Mucosa of descending colon (tissue), 3 donors: ENCODE measurements around the gene NPAS3. TPM values are rescaled to one million over a fixed set of nuclear protein-coding genes. Genes with fewer than 3 reads are reported as not detected.
A peak's percentile ranks its signal among the peaks of the same experiment; 100 is the strongest.

Experiments
- ATAC-seq: fragments of 200-7000 bp; cut with Tn5 transposase; one replicate; pipeline ENCODE4 v1.9.1; 2020; ENCODE audit warnings: mild to moderate bottlenecking, moderate library complexity
- DNase-seq, 3 donors: peaks; one replicate each; pipeline ENCODE4 v3.0.0-alpha.2; 2020
- H3K36me3 ChIP-seq: fragments of 200-600 bp; one replicate; pipeline ENCODE4 v1.8.0; 2021; ENCODE audit warnings: low read depth, mild to moderate bottlenecking
- H3K4me1 ChIP-seq: fragments of 200-600 bp; one replicate; pipeline ENCODE4 v1.8.0; 2021; ENCODE audit warnings: low read depth, mild to moderate bottlenecking
- H3K4me3 ChIP-seq: fragments of 200-600 bp; one replicate; pipeline ENCODE4 v1.8.0; 2021; ENCODE audit warnings: mild to moderate bottlenecking
- H3K9me3 ChIP-seq: fragments of 200-600 bp; one replicate; pipeline ENCODE4 v1.8.0; 2021; ENCODE audit warnings: mild to moderate bottlenecking
- CTCF ChIP-seq: fragments of 200-600 bp; IDR thresholded peaks from one replicate; pipeline ENCODE4 v1.8.0; 2022; ENCODE audit warnings: antibody characterized with exemption, mild to moderate bottlenecking
- intact Hi-C, 2 donors: fragments of 100-400 bp; cut with DNase I in 1 of 2; cut with micrococcal nuclease in 1 of 2; formaldehyde crosslinking; loops; one replicate each; pipeline versions ENCODE4 v1.11.0 to v1.11.1; 2022; cut with DNase I, micrococcal nuclease
- total RNA-seq, 3 donors: library from RNA; stranded (reverse); fragmentation: NEBNext Ultra II Directional in 2 of 3; extraction: Animal tissue kit (Norgen Biotek cat#: 25700) in 2 of 3; gene quantifications; one replicate each; pipeline versions ENCODE4 v1.2.1 to v1.2.4, GENCODE V29; 2021 to 2023
- donor health status: DM: no; HTN: no; CAD: no; lungs with moderate emphysema.
- donor health status: DM: no; HTN: no; CAD: no.
- donor health status: DM: no; HTN: yes; CAD: no.

The NPAS3 gene
- total RNA-seq, 3 donors from 2014 or later: 0.65 to 9.7 (median 2.0) TPM

GRCh38 chr14:33636716-33637115, 698.0 kb downstream of the NPAS3 start:
- TF ChIP-seq CTCF: no peak
- ATAC-seq (no peak), DNase-seq (peak in 1 of 3 donors; percentile 2)
- intact Hi-C loops: no loop called here
- Histone ChIP-seq H3K4me3 (no peak overlapping the region), H3K36me3 (no peaks in the 10 kb centered on the region), H3K4me1 (no peaks in the 10 kb centered on the region), H3K9me3 (no peaks in the 10 kb centered on the region)

GRCh38 chr14:33642080-33642479, 703.4 kb downstream of the NPAS3 start:
- TF ChIP-seq CTCF: no peak
- no peak overlapping the region for H3K4me3 ChIP-seq
- H3K9me3 ChIP-seq: no peaks in the 10 kb centered on the region
- ATAC-seq: no peak
- DNase-seq: no peak
- no peaks in the 10 kb centered on the region for H3K4me1 ChIP-seq
- intact Hi-C loops: no loop called here
- no peaks in the 10 kb centered on the region for H3K36me3 ChIP-seq

GRCh38 chr14:33642691-33643244, 704.1 kb downstream of the NPAS3 start:
- no peaks in the 10 kb centered on the region for H3K36me3 ChIP-seq
- no peak for TF ChIP-seq CTCF
- intact Hi-C loops: no loop called here
- DNase-seq (no peak), ATAC-seq (no peak)
- no peaks in the 10 kb centered on the region for H3K4me1 ChIP-seq
- no peaks in the 10 kb centered on the region for H3K9me3 ChIP-seq
- no peak overlapping the region for H3K4me3 ChIP-seq

GRCh38 chr14:33643426-33644181, 704.9 kb downstream of the NPAS3 start:
- H3K4me1 ChIP-seq: no peaks in the 10 kb centered on the region
- no peaks in the 10 kb centered on the region for H3K36me3 ChIP-seq
- DNase-seq (no peak), ATAC-seq (no peak)
- no peak for TF ChIP-seq CTCF
- intact Hi-C loops: no loop called here
- H3K4me3 ChIP-seq: no peak overlapping the region
- no peaks in the 10 kb centered on the region for H3K9me3 ChIP-seq

GRCh38 chr14:33646692-33647260, 708.1 kb downstream of the NPAS3 start:
- no peak for ATAC-seq
- Histone ChIP-seq H3K4me3 (no peak overlapping the region), H3K9me3 (no peaks in the 10 kb centered on the region), H3K36me3 (no peaks in the 10 kb centered on the region), H3K4me1 (no peaks in the 10 kb centered on the region)
- intact Hi-C loops: no loop called here
- DNase-seq: no peak
- TF ChIP-seq CTCF: no peak
